Diencephalon (tissue), 1 donor: ENCODE data around the gene PLEKHF1. TPM values are rescaled to one million over a fixed set of nuclear protein-coding genes. Genes with fewer than 3 reads are reported as not detected.

Source experiments
- total RNA-seq: library from RNA; depleted of rRNA; stranded (reverse); fragments of >200 nt; gene quantifications from one replicate; pipeline ENCODE4 v1.2.3, GENCODE V29; 2014

PLEKHF1 gene
- 1.8 TPM for total RNA-seq

GRCh38 chr19:29665215-29665825, at the start of gene PLEKHF1:
Gene PLEKHF1, plus strand, starts transcription at chr19:29665461. Its CDS starts 8,379 bp downstream, at chr19:29673840.

GRCh38 chr19:29714953-29715700, 49.9 kb downstream of the PLEKHF1 start, which contains the start of gene C19orf12:
Gene C19orf12, minus strand, starts transcription at chr19:29715261. Its CDS starts 6,848 bp downstream, at chr19:29708413.

Other genes starting within 250 kb of the PLEKHF1 start
- 9.9 TPM for gene VSTM2B, start 139.5 kb upstream of the PLEKHF1 start, total RNA-seq
- gene POP4, start 59.2 kb upstream of the PLEKHF1 start, total RNA-seq: 52.4 TPM
- 46.1 TPM for gene C19orf12, start 49.8 kb downstream of the PLEKHF1 start, total RNA-seq
- 6.7 TPM for gene CCNE1, start 146.5 kb downstream of the PLEKHF1 start, total RNA-seq